OCI-LY7 (cell line): ENCODE data around the gene CTSZ. TPM values are rescaled to one million over a fixed set of nuclear protein-coding genes. Genes with fewer than 3 reads are reported as not detected.

Experiments used
- BruUV-seq: library from RNA; stranded (reverse); fragments of 400-500 nt; replicated peaks from 2 replicates; lab custom pipeline; 2021; lab: Mats Ljungman, UMichigan
- CTCF ChIA-PET: fragments of 300-600 bp; sonication (Branson Sonifier 250); formaldehyde crosslinking; loops from one replicate; lab custom pipeline; 2022; ENCODE audit warnings: antibody characterized with exemption; ENCODE audit not compliant: unreplicated experiment; lab: Charles Lee
- POLR2A ChIA-PET: fragments of 300-600 bp; sonication (Branson Sonifier 250); formaldehyde crosslinking; loops from one replicate; lab custom pipeline; 2022; ENCODE audit warnings: antibody characterized with exemption; lab: Charles Lee
- DNase-seq: peaks from one replicate; pipeline ENCODE4 v3.0.0-alpha.2; 2015; ENCODE audit warnings: low spot score
- H2AFZ ChIP-seq: fragments of 200-600 bp; sonication (generic), shearing (Covaris generic); 2 replicates; pipeline ENCODE4 v1.6.1; 2014; ENCODE audit warnings: mild to moderate bottlenecking, antibody characterized with exemption, low read length, moderate library complexity
- H3K27ac ChIP-seq: fragments of 200-600 bp; sonication (generic); 2 replicates; pipeline ENCODE4 v1.5.1; 2014; ENCODE audit warnings: mixed run types, low read depth, mild to moderate bottlenecking, moderate library complexity, low read length, inconsistent platforms; ENCODE audit not compliant: poor library complexity, severe bottlenecking
- H3K36me3 ChIP-seq: fragments of 200-600 bp; sonication (generic); 2 replicates; pipeline ENCODE4 v1.6.1; 2014; ENCODE audit warnings: mild to moderate bottlenecking, antibody characterized with exemption, low read length, moderate library complexity, mixed read lengths; ENCODE audit not compliant: insufficient read depth
- H3K4me1 ChIP-seq: fragments of 200-600 bp; sonication (generic); 2 replicates; pipeline ENCODE4 v1.5.1; 2014; ENCODE audit warnings: mild to moderate bottlenecking, low read length; ENCODE audit not compliant: insufficient read depth, poor library complexity, severe bottlenecking
- H3K4me2 ChIP-seq: fragments of 200-600 bp; sonication (generic); 2 replicates; pipeline ENCODE4 v1.6.1; 2014; ENCODE audit warnings: mild to moderate bottlenecking, low read length
- H3K4me3 ChIP-seq: fragments of 200-600 bp; sonication (generic); 2 replicates; pipeline ENCODE4 v1.5.1; 2014; ENCODE audit warnings: mild to moderate bottlenecking, low read depth, low read length; ENCODE audit not compliant: poor library complexity, severe bottlenecking
- H3K79me2 ChIP-seq: fragments of 200-600 bp; sonication (generic); 2 replicates; pipeline ENCODE4 v1.6.1; 2016; ENCODE audit warnings: low read depth, mild to moderate bottlenecking, low read length, moderate library complexity, mixed read lengths; ENCODE audit not compliant: insufficient read depth
- H3K9me2 ChIP-seq: fragments of 200-600 bp; sonication (generic); 2 replicates; pipeline ENCODE4 v1.6.1; 2016; ENCODE audit warnings: mild to moderate bottlenecking, low read length, mixed read lengths; ENCODE audit not compliant: insufficient read depth
- H3K9me3 ChIP-seq: fragments of 200-600 bp; sonication (generic); 2 replicates; pipeline ENCODE4 v1.6.1; 2014; ENCODE audit warnings: mild to moderate bottlenecking, mixed run types, low read length, mixed read lengths
- H4K20me1 ChIP-seq: fragments of 200-600 bp; sonication (generic); 2 replicates; pipeline ENCODE4 v1.6.1; 2014; ENCODE audit warnings: mild to moderate bottlenecking, antibody characterized with exemption, low read length, moderate library complexity, mixed read lengths; ENCODE audit not compliant: insufficient read depth
- EZH2phosphoT487 ChIP-seq: fragments of 200-600 bp; sonication (generic); IDR thresholded peaks from 2 replicates; pipeline ENCODE4 v1.6.1; 2018; ENCODE audit warnings: low read depth, borderline replicate concordance, mild to moderate bottlenecking, mixed run types, antibody characterized with exemption, low read length, moderate library complexity, mixed read lengths
- intact Hi-C: fragments of 100-400 bp; cut with micrococcal nuclease; formaldehyde crosslinking; loops from one replicate; pipeline ENCODE4 v1.10.0; 2022; ENCODE audit not compliant: unreplicated experiment
- total RNA-seq, 2 experiments: library from RNA; depleted of rRNA in 1 of 2; stranded (reverse); fragments of >200 nt in 1 of 2; shearing (Covaris generic) in 1 of 2; gene quantifications; 2 replicates each; pipeline ENCODE4 v1.2.3, GENCODE V29; 2014 to 2022
- TF ChIP-seq, protein P1 (sequence below): fragments of 200-600 bp; sonication (generic); conservative IDR thresholded peaks from 2 replicates; pipeline ENCODE4 v1.5.1; 2014; ENCODE audit warnings: mild to moderate bottlenecking, antibody characterized with exemption, low read length, moderate library complexity, mixed read lengths

Gene CTSZ
- total RNA-seq, 2 experiments from 2014 or later: 50.5 to 114 TPM

GRCh38 chr20:58976061-58976730 lies 30.9 kb downstream of the CTSZ start:
- BruUV-seq: no TSS peak
- Histone ChIP-seq H3K79me2 (no peaks in the 10 kb centered on the region), H3K4me1 (peaks cover 26% of the 10 kb centered on the region), H3K36me3 (no peaks in the 10 kb centered on the region), H3K4me3 (no peak overlapping the region), H3K9me2 (no peaks in the 10 kb centered on the region), H3K27ac (no peak overlapping the region), H2AFZ (no peak overlapping the region), H3K4me2 (no peak overlapping the region), H4K20me1 (no peaks in the 10 kb centered on the region), H3K9me3 (peaks cover 18% of the 10 kb centered on the region; the same call in 1 of the 2 replicates)
- intact Hi-C loops: no loop called here
- ChIA-PET POLR2A (interaction anchor here (0.7 kb wide), 1 partner anchor 119 kb away, joined by 4 read pairs; no protein-coding TSS in a partner anchor), CTCF (no interaction called here)
- no peak for DNase-seq
- TF ChIP-seq EZH2phosphoT487: no peak
- TF ChIP-seq, protein P1, sequence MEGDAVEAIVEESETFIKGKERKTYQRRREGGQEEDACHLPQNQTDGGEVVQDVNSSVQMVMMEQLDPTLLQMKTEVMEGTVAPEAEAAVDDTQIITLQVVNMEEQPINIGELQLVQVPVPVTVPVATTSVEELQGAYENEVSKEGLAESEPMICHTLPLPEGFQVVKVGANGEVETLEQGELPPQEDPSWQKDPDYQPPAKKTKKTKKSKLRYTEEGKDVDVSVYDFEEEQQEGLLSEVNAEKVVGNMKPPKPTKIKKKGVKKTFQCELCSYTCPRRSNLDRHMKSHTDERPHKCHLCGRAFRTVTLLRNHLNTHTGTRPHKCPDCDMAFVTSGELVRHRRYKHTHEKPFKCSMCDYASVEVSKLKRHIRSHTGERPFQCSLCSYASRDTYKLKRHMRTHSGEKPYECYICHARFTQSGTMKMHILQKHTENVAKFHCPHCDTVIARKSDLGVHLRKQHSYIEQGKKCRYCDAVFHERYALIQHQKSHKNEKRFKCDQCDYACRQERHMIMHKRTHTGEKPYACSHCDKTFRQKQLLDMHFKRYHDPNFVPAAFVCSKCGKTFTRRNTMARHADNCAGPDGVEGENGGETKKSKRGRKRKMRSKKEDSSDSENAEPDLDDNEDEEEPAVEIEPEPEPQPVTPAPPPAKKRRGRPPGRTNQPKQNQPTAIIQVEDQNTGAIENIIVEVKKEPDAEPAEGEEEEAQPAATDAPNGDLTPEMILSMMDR: no peak

DNA sequence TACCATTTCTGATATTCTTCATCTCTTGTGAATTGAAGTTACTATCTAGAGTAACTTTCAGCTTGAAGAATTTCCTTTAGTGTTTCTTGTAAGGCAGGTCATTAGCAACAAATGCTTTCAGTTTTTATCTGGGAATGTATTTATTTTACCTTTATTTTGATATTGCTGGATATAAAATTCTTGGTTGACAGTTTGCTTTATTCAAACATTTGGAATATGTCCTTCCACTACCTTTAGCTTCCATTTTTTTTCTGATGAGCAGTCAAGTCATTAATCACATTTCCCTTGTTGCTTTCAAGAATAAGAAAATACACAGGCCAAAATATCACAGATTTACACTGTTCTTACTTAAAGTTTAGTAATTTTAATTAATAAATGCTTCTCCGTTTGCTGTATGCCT lies 31.7 kb downstream of the CTSZ start:
- POLR2A ChIA-PET: no interaction called here

More for the DNA sequence above, 31.7 kb downstream of the CTSZ start:
- H3K36me3 ChIP-seq: no peaks in the 10 kb centered on the region
- H3K4me3 ChIP-seq: no peak overlapping the region
- no peak for DNase-seq
- intact Hi-C loops: no loop called here
- no peaks in the 10 kb centered on the region for H4K20me1 ChIP-seq
- peaks cover 28% of the 10 kb centered on the region for H3K4me1 ChIP-seq
- H3K4me2 ChIP-seq: no peak overlapping the region
- H2AFZ ChIP-seq: no peak overlapping the region
- peaks cover 18% of the 10 kb centered on the region; the same call in 1 of the 2 replicates for H3K9me3 ChIP-seq
- H3K27ac ChIP-seq: no peak overlapping the region
- BruUV-seq: no TSS peak
- H3K79me2 ChIP-seq: no peaks in the 10 kb centered on the region
- CTCF ChIA-PET: no interaction called here
- no peaks in the 10 kb centered on the region for H3K9me2 ChIP-seq
- TF ChIP-seq, protein P1: no peak
- TF ChIP-seq EZH2phosphoT487: no peak
